SK-N-SH (cell line): ENCODE results near the gene DOK6. TPM values are rescaled to one million over a fixed set of nuclear protein-coding genes. Genes with fewer than 3 reads are reported as not detected.

ENCODE experiments used
- CTCF ChIA-PET: fragments of 300-600, 350-600 bp; formaldehyde crosslinking; extraction: SDS; loops from one replicate; lab custom pipeline; 2021; lab: Yijun Ruan, JAX
- POLR2A ChIA-PET: fragments of 350-600 bp; sonication (Branson Sonifier 250); formaldehyde crosslinking; extraction: SDS; loops from one replicate; lab custom pipeline; 2020; ENCODE audit warnings: antibody characterized with exemption, inconsistent platforms; lab: Yijun Ruan, JAX
- DNase-seq: peaks from one replicate; pipeline ENCODE4 v3.0.0; 2012
- H2AFZ ChIP-seq: fragments of 200-600 bp; sonication (generic); 2 replicates; pipeline ENCODE4 v1.8.1; 2016; ENCODE audit warnings: antibody characterized with exemption, mild to moderate bottlenecking, low read depth
- H3F3A ChIP-seq: fragments of 200-600 bp; sonication (generic); replicated peaks from 2 replicates; pipeline ENCODE3; 2016; ENCODE audit warnings: antibody characterized with exemption, mild to moderate bottlenecking; ENCODE audit not compliant: insufficient read depth
- H3K27ac ChIP-seq, 2 experiments: fragments of 200-500 bp in 1 of 2; fragments of 200-600 bp in 1 of 2; sonication (Bioruptor generic) in 1 of 2; sonication (generic), shearing (Covaris generic) in 1 of 2; 2 replicates each; pipeline versions ENCODE4 v1.5.1 to v1.6.1; 2014 to 2016; ENCODE audit warnings: low read depth in 2 of 2, inconsistent platforms in 1 of 2, low read length in 1 of 2, mild to moderate bottlenecking in 1 of 2, mixed read lengths in 1 of 2
- H3K27me3 ChIP-seq: fragments of 200-600 bp; sonication (generic), shearing (Covaris generic); 2 replicates; pipeline ENCODE4 v1.6.1; 2016; ENCODE audit warnings: mixed run types; ENCODE audit not compliant: insufficient read depth
- H3K36me3 ChIP-seq, 2 experiments: fragments of 200-500 bp in 1 of 2; fragments of 200-600 bp in 1 of 2; sonication (Bioruptor generic) in 1 of 2; sonication (generic) in 1 of 2; replicated peaks in 1 of 2; 2 replicates each; pipeline versions ENCODE3 to v1.5.1; 2014 to 2016; ENCODE audit warnings: low read length in 1 of 2, mild to moderate bottlenecking in 1 of 2; ENCODE audit not compliant: insufficient read depth in 2 of 2, control insufficient read depth in 1 of 2
- H3K4me1 ChIP-seq, 2 experiments: fragments of 200-500 bp in 1 of 2; fragments of 200-600 bp in 1 of 2; sonication (Bioruptor generic) in 1 of 2; sonication (generic), shearing (Covaris generic) in 1 of 2; 2 replicates each; pipeline versions ENCODE4 v1.5.1 to v1.6.1; 2014 to 2016; ENCODE audit warnings: low read depth in 1 of 2, low read length in 1 of 2, mixed run types in 1 of 2; ENCODE audit not compliant: insufficient read depth in 2 of 2, control insufficient read depth in 1 of 2
- H3K4me2 ChIP-seq: fragments of 200-600 bp; sonication (generic), shearing (Covaris generic); 2 replicates; pipeline ENCODE4 v1.6.1; 2017; ENCODE audit warnings: mixed run types
- H3K4me3 ChIP-seq, 2 experiments: fragments of 200-500 bp in 1 of 2; fragments of 200-600 bp in 1 of 2; sonication (Bioruptor generic) in 1 of 2; sonication (generic), shearing (Covaris generic) in 1 of 2; 2 replicates each; pipeline versions ENCODE4 v1.5.1 to v1.8.1; 2014 to 2016; ENCODE audit warnings: low read depth in 2 of 2, inconsistent platforms in 1 of 2, low read length in 1 of 2, mild to moderate bottlenecking in 1 of 2, mixed read lengths in 1 of 2, moderate library complexity in 1 of 2
- H3K79me2 ChIP-seq: fragments of 200-600 bp; sonication (generic); 2 replicates; pipeline ENCODE4 v1.8.1; 2017; ENCODE audit warnings: mild to moderate bottlenecking; ENCODE audit not compliant: insufficient read depth
- H3K9ac ChIP-seq: fragments of 200-600 bp; sonication (generic); 2 replicates; pipeline ENCODE4 v1.6.1; 2017; ENCODE audit warnings: mixed run types
- H3K9me2 ChIP-seq: fragments of 200-600 bp; sonication (generic); 2 replicates; pipeline ENCODE4 v1.6.1; 2017; ENCODE audit warnings: mixed run types
- H3K9me3 ChIP-seq: fragments of 200-600 bp; sonication (generic); 2 replicates; pipeline ENCODE4 v1.6.1; 2017; ENCODE audit warnings: mixed run types, mild to moderate bottlenecking, moderate library complexity
- H4K20me1 ChIP-seq: fragments of 200-600 bp; sonication (generic); 2 replicates; pipeline ENCODE4 v1.6.1; 2017; ENCODE audit warnings: mild to moderate bottlenecking, mixed run types; ENCODE audit not compliant: insufficient read depth
- CTCF ChIP-seq: fragments of 200-600 bp; sonication (generic); IDR thresholded peaks from 2 replicates; pipeline ENCODE4 v1.6.1; 2017; ENCODE audit warnings: antibody characterized with exemption, mild to moderate bottlenecking, moderate library complexity
- ELF1 ChIP-seq: IDR thresholded peaks from 2 replicates; pipeline ENCODE4 v1.4.0; 2012
- EZH2phosphoT487 ChIP-seq: fragments of 200-600 bp; sonication (generic); IDR thresholded peaks from 2 replicates; pipeline ENCODE4 v1.6.1; 2017; ENCODE audit warnings: low read depth, mixed run types, mild to moderate bottlenecking, antibody characterized with exemption, moderate library complexity, borderline replicate concordance
- FOSL2 ChIP-seq: IDR thresholded peaks from 2 replicates; pipeline ENCODE4 v1.4.0; 2012; ENCODE audit warnings: low read depth, mild to moderate bottlenecking, moderate library complexity, borderline replicate concordance
- GABPA ChIP-seq: IDR thresholded peaks from 2 replicates; pipeline ENCODE4 v1.4.0; 2012; ENCODE audit warnings: low read depth, mild to moderate bottlenecking
- GATA2 ChIP-seq: sonication (generic); formaldehyde crosslinking; IDR thresholded peaks from 2 replicates; pipeline ENCODE4 v1.5.0; 2020; ENCODE audit warnings: mild to moderate bottlenecking, missing genetic modification reagents
- JUND ChIP-seq: IDR thresholded peaks from 2 replicates; pipeline ENCODE4 v1.4.0; 2012
- MEF2A ChIP-seq: IDR thresholded peaks from 2 replicates; pipeline ENCODE4 v1.4.0; 2012; ENCODE audit warnings: low read depth, borderline replicate concordance
- MXI1 ChIP-seq: IDR thresholded peaks from 2 replicates; pipeline ENCODE4 v1.6.1; 2012; ENCODE audit warnings: mild to moderate bottlenecking, low read depth, low read length, improper control_type of control experiment
- NFIC ChIP-seq: IDR thresholded peaks from 2 replicates; pipeline ENCODE4 v1.4.0; 2012; ENCODE audit warnings: borderline replicate concordance
- RAD21 ChIP-seq: IDR thresholded peaks from 2 replicates; pipeline ENCODE4 v1.6.1; 2012; ENCODE audit warnings: mild to moderate bottlenecking, low read length
- RCOR1 ChIP-seq: fragments of 150-350 bp; IDR thresholded peaks from 2 replicates; pipeline ENCODE4 v1.6.1; 2017; ENCODE audit warnings: antibody characterized with exemption, low read length
- REST ChIP-seq: IDR thresholded peaks from 2 replicates; pipeline ENCODE4 v1.6.1; 2012; ENCODE audit warnings: mild to moderate bottlenecking, low read depth, low read length, moderate library complexity
- RXRA ChIP-seq: IDR thresholded peaks from 2 replicates; pipeline ENCODE4 v1.4.0; 2012; ENCODE audit warnings: low read depth, mild to moderate bottlenecking, borderline replicate concordance
- SIN3A ChIP-seq: IDR thresholded peaks from 2 replicates; pipeline ENCODE4 v1.6.1; 2012; ENCODE audit warnings: low read depth, mild to moderate bottlenecking, low read length, moderate library complexity, borderline replicate concordance
- SMC3 ChIP-seq: IDR thresholded peaks from 2 replicates; pipeline ENCODE4 v1.6.1; 2012; ENCODE audit warnings: low read depth, low read length, improper control_type of control experiment
- TAF1 ChIP-seq: IDR thresholded peaks from 2 replicates; pipeline ENCODE4 v1.6.1; 2012; ENCODE audit warnings: low read depth, mild to moderate bottlenecking, low read length, moderate library complexity, borderline replicate concordance
- TCF12 ChIP-seq: IDR thresholded peaks from 2 replicates; pipeline ENCODE4 v1.4.0; 2012
- YY1 ChIP-seq: IDR thresholded peaks from 2 replicates; pipeline ENCODE4 v1.4.0; 2012; ENCODE audit warnings: low read depth, mild to moderate bottlenecking
- WGBS: methylation state at CpG from one replicate; pipeline ENCODE4 v1.1.6; 2017; ENCODE audit warnings: low lambda C conversion rate; 5-methylcytosine and 5-hydroxymethylcytosine counted together
- polyA plus RNA-seq, 3 experiments: library from polyadenylated mRNA; depleted of rRNA; stranded (reverse); fragments of >200 nt; gene quantifications; 2 replicates each; pipeline ENCODE4 v1.2.3, GENCODE V29; 2012
- TF ChIP-seq, protein P1 (sequence below): IDR thresholded peaks from 2 replicates; pipeline ENCODE4; 2012
- TF ChIP-seq, protein P2 (sequence below): IDR thresholded peaks from 2 replicates; pipeline ENCODE4 v1.4.0; 2012; ENCODE audit warnings: low read depth

Gene DOK6
- polyA plus RNA-seq, 1 of the 3 experiments (the other 2 are of a cell fraction), result 3.9 TPM

- Histone ChIP-seq H3K27me3 (no peaks in the 10 kb centered on the region), H3K9ac (no peak overlapping the region), H3F3A (peaks cover 12% of the 10 kb centered on the region), H2AFZ (no peak overlapping the region), H3K9me3 (no peaks in the 10 kb centered on the region; the same call in 1 of the 2 replicates)
- CTCF ChIA-PET, result no interaction called here
- POLR2A ChIA-PET, result no interaction called here
- WGBS, result 98% methylated on average over 2 of the region's 2 CpGs
- TF ChIP-seq MXI1 (no peak), JUND (no peak), FOSL2 (no peak), RCOR1 (no peak), REST (no peak), RXRA (no peak), MEF2A (no peak), ELF1 (no peak)
- TF ChIP-seq, protein P1, sequence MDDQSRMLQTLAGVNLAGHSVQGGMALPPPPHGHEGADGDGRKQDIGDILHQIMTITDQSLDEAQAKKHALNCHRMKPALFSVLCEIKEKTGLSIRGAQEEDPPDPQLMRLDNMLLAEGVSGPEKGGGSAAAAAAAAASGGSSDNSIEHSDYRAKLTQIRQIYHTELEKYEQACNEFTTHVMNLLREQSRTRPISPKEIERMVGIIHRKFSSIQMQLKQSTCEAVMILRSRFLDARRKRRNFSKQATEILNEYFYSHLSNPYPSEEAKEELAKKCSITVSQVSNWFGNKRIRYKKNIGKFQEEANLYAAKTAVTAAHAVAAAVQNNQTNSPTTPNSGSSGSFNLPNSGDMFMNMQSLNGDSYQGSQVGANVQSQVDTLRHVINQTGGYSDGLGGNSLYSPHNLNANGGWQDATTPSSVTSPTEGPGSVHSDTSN, result no peak
- TF ChIP-seq, all 33 proteins: peak for 0
- Histone ChIP-seq H3K4me3 (no peak overlapping the region), H3K4me2 (no peak overlapping the region), H3K4me1 (peaks cover 0 to 19% of the 10 kb centered on the region in 2 experiments; a peak in 2 of 4 replicates), H3K36me3 (no peaks in the 10 kb centered on the region), H3K9me2 (no peaks in the 10 kb centered on the region), H3K79me2 (no peaks in the 10 kb centered on the region), H3K27ac (no peak overlapping the region), H4K20me1 (no peaks in the 10 kb centered on the region)
- no peak for DNase-seq
Measured at GRCh38 chr18:69784815-69785214, 384.1 kb downstream of the DOK6 start.

DNA sequence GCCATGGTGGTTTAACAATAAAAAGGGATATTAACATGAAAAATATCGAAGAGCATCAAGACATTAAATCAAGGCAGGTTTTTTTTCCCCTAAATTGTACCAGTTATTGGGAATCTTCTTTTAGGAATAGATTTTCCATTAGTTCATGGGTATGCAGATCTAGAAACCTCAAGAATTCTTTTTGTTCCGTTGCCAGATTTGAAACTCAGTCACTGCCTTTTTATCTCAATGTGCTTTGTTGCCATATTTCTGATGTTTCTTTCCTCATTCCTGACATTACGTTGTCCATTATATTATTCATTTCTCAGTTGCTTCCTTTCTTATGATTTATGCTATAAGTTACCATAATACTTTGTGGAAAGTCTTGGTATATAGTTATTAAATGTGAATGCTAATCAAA, 384.8 kb downstream of the DOK6 start:
- H3K4me3 ChIP-seq, result no peak overlapping the region
- no peak overlapping the region; a peak in 1 of 4 replicates for H3K27ac ChIP-seq
- no peaks in the 10 kb centered on the region for H3K9me2 ChIP-seq
- no peak for DNase-seq
- peaks cover 12% of the 10 kb centered on the region for H3F3A ChIP-seq
- no peaks in the 10 kb centered on the region for H3K79me2 ChIP-seq
- H4K20me1 ChIP-seq, result no peaks in the 10 kb centered on the region
- ChIA-PET CTCF (no interaction called here), POLR2A (no interaction called here)
- H3K36me3 ChIP-seq, result no peaks in the 10 kb centered on the region
- WGBS, result 76% methylated on average over 3 of the region's 3 CpGs
- no peaks in the 10 kb centered on the region; the same call in 1 of the 2 replicates for H3K9me3 ChIP-seq
- H3K9ac ChIP-seq, result no peak overlapping the region
- no peak overlapping the region; the same call in 1 of the 2 replicates for H2AFZ ChIP-seq
- no peaks in the 10 kb centered on the region for H3K27me3 ChIP-seq
- peaks cover 0 to 19% of the 10 kb centered on the region in 2 experiments; a peak in 2 of 4 replicates for H3K4me1 ChIP-seq
- H3K4me2 ChIP-seq, result no peak overlapping the region
- no peak for TF ChIP-seq CTCF
- TF ChIP-seq GABPA, result no peak
- no peak for TF ChIP-seq YY1
- TF ChIP-seq, protein P2, sequence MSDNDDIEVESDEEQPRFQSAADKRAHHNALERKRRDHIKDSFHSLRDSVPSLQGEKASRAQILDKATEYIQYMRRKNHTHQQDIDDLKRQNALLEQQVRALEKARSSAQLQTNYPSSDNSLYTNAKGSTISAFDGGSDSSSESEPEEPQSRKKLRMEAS, result no peak
- no peak for TF ChIP-seq FOSL2
- TF ChIP-seq RAD21, result no peak
- TF ChIP-seq GATA2 (CRISPR knock-in tag), result no peak
- 0 out of 2 replicates have a peak, but pooled peaks have one; percentile 10 for TF ChIP-seq TCF12
- TF ChIP-seq SIN3A, result no peak
- no peak for TF ChIP-seq JUND
- no peak for TF ChIP-seq SMC3
- TF ChIP-seq EZH2phosphoT487, result no peak
- peak; percentile 24; the same call in 1 of the 2 replicates for TF ChIP-seq NFIC
- TF ChIP-seq, protein P1, result peak; percentile 38; the same call in 1 of the 2 replicates
- no peak for TF ChIP-seq TAF1
